GM12865 (cell line): ENCODE data around the gene SSBP2.

Source experiments
- DNase-seq: peaks from one replicate; pipeline ENCODE4 v3.0.0; 2010; ENCODE audit warnings: low read depth
- H3K4me3 ChIP-seq: 2 replicates; pipeline ENCODE4 v1.5.1; 2011; ENCODE audit warnings: mild to moderate bottlenecking, low read depth, low read length, control low read depth
- TF ChIP-seq, protein P1 (sequence below): IDR thresholded peaks from 2 replicates; pipeline ENCODE4 v1.5.1; 2011; ENCODE audit warnings: low read length, control low read depth, low read depth, inconsistent platforms; ENCODE audit not compliant: insufficient read depth; ENCODE audit errors: missing control alignments

SSBP2 gene

DNA sequence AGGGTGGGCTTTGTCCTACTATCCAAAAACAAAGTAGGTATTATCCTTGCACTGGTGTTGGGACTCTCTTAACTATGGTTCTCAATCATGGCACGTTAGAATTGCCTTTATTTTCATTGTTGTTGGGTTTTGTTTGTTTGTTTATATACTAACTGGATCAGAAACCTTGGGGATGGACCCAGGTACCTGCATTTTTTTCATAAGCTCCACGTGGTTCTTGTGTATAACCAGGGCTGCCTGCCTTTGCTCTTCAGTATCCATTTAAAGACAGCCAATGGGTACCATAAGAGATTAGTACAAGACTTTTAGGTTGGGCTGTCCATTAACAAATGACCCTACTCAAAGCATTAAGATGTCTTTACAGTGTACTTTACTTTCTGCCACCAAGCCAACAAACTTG is 2.5 kb upstream of the SSBP2 start:
- TF ChIP-seq, protein P1, sequence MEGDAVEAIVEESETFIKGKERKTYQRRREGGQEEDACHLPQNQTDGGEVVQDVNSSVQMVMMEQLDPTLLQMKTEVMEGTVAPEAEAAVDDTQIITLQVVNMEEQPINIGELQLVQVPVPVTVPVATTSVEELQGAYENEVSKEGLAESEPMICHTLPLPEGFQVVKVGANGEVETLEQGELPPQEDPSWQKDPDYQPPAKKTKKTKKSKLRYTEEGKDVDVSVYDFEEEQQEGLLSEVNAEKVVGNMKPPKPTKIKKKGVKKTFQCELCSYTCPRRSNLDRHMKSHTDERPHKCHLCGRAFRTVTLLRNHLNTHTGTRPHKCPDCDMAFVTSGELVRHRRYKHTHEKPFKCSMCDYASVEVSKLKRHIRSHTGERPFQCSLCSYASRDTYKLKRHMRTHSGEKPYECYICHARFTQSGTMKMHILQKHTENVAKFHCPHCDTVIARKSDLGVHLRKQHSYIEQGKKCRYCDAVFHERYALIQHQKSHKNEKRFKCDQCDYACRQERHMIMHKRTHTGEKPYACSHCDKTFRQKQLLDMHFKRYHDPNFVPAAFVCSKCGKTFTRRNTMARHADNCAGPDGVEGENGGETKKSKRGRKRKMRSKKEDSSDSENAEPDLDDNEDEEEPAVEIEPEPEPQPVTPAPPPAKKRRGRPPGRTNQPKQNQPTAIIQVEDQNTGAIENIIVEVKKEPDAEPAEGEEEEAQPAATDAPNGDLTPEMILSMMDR, result no peak
- no peak overlapping the region for H3K4me3 ChIP-seq
- no peak for DNase-seq

DNA sequence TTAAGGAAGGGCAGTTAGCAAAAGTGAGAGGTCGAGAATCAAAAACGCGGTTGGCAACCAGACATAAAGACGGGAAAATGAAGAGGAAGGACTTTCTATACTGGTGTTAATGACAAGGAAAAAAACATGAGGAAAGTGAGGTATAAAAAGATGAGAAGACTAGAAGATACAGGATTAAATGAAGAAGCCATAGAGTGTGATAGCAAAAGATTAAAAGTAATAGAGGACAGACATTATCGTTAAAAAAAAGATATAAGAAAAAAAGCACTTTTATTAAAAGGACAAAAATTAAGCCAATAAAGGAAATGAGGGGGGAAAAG is 1.7 kb upstream of the SSBP2 start:
- TF ChIP-seq, protein P1, result no peak
- no peak overlapping the region for H3K4me3 ChIP-seq

DNA sequence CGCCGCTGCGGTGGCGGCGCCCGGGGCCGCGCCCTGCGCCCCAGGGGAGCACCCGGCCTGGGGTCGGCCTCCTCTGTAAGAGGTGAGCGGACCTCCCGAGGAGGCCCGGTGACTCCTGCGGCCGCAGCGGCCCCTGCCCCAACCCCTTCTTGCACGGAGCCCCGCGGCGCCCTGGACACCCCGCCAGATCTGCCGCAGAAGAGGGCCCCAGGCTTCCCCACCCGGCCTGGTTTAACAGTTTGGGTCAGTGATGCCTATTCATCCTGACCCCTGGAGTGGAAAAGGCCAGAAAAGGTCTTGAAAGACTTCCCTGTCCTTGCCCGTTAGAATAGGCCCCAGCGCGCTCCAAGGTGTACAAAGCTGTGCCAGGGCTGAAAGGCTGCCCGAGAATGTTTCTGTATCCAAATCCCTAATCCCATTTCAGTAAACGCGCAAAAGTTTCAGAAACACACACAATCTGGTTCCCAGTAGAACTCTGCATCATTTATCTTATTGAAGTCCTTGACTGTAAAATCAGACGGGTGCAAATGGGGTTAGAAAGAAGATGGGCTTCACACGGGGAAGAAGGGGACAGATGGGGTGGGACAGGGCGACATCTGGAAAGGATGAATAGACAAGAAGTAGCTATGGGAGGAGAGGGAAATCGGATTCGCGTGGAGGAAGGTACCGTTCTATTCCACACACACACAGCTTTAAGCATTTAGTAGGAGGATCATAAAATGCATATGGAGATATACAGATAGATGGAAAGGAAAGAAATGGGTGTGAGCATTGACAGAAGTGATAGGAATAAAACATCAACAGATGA is 1.1 kb upstream of the SSBP2 start:
- no peak for DNase-seq
- TF ChIP-seq, protein P1, result no peak
- peak overlapping the region; percentile 95 for H3K4me3 ChIP-seq

More for the DNA sequence above, 1.7 kb upstream of the SSBP2 start:
- no peak for DNase-seq

DNA sequence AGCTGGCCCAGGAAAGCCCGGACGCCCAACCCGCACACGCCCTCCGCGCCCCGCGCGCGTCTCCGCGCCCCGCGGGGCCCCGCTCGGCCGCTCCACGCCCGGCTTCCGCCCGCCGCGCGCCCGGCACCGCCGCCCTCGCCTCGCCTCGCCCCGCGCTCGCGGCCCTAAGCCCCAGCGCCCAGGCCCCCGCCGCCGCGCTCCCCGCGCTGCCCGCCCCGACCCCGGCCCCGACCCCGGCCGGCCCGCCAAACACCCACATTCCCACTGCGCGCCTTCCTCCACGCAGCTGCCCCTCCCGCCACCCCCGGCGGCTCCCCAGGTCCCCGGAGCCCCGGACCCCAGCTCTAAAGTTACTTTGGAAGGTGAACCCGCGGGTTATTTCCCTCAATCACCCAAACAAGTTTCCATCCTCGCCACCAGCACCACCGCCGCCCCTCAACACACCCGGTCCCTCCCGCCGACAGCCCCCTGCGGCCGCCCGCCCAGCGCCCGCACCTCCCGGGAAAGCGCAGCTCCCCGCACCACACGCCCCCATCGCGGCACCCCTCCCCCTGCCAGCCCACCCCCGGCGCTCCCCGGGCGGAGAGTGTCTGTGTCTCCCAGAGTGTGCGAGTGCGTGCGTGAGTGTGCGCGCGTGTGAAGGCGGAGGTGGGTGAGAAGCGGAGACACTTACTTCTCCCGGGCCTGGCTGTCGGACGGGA is 439 bp downstream of the SSBP2 start:
- H3K4me3 ChIP-seq, result peak overlapping the region; percentile 95
- TF ChIP-seq, protein P1, result no peak
- peak; percentile 40 for DNase-seq

DNA sequence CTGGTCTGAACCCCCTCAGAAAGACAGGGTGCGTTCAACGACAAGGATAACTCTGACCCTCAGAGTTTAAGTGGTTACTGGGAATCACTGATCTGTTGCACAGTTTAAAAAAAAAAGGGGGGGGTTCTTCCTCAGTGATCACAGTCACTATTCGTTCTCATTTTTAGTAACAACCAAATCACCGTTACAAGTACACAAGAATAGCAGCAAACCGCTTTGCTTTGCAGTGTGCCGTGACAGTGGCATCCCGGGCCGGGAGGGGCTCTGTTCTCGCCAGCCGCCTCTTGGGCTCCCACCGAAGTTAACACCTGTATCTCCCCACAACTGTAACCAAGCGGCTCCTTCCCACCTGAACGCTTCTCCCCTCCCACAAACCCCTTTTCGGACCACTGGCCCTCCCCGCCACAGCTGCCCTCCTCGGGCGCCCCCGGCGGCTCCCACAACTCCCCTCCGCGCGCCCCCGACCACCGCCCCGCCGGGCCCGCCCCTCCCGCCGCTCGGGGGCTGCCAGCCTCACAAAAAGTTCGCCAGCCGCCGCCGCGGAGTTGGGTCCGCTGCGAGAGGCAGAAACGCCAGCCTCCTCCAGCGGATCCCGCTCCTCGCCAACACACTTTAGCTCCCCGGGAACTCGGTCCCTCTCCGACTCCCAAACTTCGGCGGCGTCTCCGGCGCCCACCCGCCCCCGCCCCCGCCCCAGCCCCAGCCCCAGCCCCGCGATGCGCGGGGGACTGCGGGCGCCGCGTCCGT is 1.2 kb downstream of the SSBP2 start:
- TF ChIP-seq, protein P1, result no peak
- peak; percentile 91 for DNase-seq
- peak overlapping the region; percentile 78 for H3K4me3 ChIP-seq

DNA sequence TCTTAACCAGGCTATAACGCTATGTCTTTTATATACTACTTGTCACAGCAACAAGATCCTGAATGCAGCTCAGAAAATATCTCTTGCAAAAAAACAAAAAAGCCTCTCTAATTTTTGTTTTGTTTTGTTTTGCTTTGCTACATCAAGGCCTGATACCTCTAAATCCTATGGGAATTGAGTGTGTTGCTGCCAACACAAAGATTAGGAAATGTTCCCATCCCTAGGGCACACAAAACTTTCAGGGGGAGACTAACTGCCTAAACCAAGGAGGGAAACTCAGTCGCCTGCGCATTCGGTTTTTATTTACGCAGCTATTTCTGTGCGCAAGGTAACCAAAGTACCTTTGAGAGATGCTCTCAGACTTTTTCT is 1.7 kb downstream of the SSBP2 start:
- no peak for DNase-seq
- TF ChIP-seq, protein P1, result no peak
- H3K4me3 ChIP-seq, result peak overlapping the region; percentile 78
